Caco-2 (cell line): ENCODE results near the gene ALOX15B. TPM values are rescaled to one million over a fixed set of nuclear protein-coding genes. Genes with fewer than 3 reads are reported as not detected.

Source experiments
- BruUV-seq: library from RNA; stranded (reverse); fragments of 400-500 nt; replicated peaks from 2 replicates; lab custom pipeline; 2021; lab: Mats Ljungman, UMichigan
- CTCF ChIA-PET: fragments of 300-600 bp; sonication (Branson Sonifier 250); formaldehyde crosslinking; loops from one replicate; lab custom pipeline; 2022; ENCODE audit warnings: antibody characterized with exemption; lab: Charles Lee
- POLR2A ChIA-PET: fragments of 300-600 bp; sonication (Branson Sonifier 250); formaldehyde crosslinking; loops from one replicate; lab custom pipeline; 2022; ENCODE audit warnings: antibody characterized with exemption; lab: Charles Lee
- DNase-seq, 2 experiments: peaks; one replicate each; pipeline versions ENCODE4 v3.0.0 to v3.0.0-alpha.2; 2020 to 2022
- H3K27me3 ChIP-seq: replicated peaks from 2 replicates; pipeline ENCODE4 v1.6.0; 2011; ENCODE audit warnings: low read length; ENCODE audit not compliant: control insufficient read depth, insufficient read depth
- H3K36me3 ChIP-seq: 2 replicates; pipeline ENCODE4 v1.5.1; 2011; ENCODE audit warnings: low read length; ENCODE audit not compliant: control insufficient read depth, insufficient read depth
- H3K4me1 ChIP-seq: fragments of 250-450 bp; sonication (Bioruptor Pico); 2 replicates; pipeline ENCODE4 v1.5.1; 2020; ENCODE audit warnings: mild to moderate bottlenecking
- H3K4me3 ChIP-seq: 2 replicates; pipeline ENCODE4 v1.5.1; 2011; ENCODE audit warnings: low read depth, mild to moderate bottlenecking, control low read depth, low read length
- H3K9me3 ChIP-seq: fragments of 250-450 bp; sonication (Bioruptor Pico); 2 replicates; pipeline ENCODE4 v1.5.1; 2020; ENCODE audit warnings: mild to moderate bottlenecking, moderate library complexity
- H3K27ac Mint-ChIP-seq: one replicate; pipeline ENCODE4 v1.8.0; 2022; ENCODE audit warnings: mixed read lengths; ENCODE audit not compliant: unreplicated experiment
- H3K27me3 Mint-ChIP-seq: one replicate; pipeline ENCODE4 v1.8.0; 2022; ENCODE audit warnings: mixed read lengths; ENCODE audit not compliant: insufficient read depth, unreplicated experiment
- H3K36me3 Mint-ChIP-seq: one replicate; pipeline ENCODE4 v1.8.0; 2022; ENCODE audit warnings: mild to moderate bottlenecking, mixed read lengths; ENCODE audit not compliant: insufficient read depth, unreplicated experiment
- H3K4me1 Mint-ChIP-seq: one replicate; pipeline ENCODE4 v1.8.0; 2022; ENCODE audit warnings: low read depth, mixed read lengths; ENCODE audit not compliant: unreplicated experiment
- H3K4me3 Mint-ChIP-seq: one replicate; pipeline ENCODE4 v1.8.0; 2022; ENCODE audit warnings: mild to moderate bottlenecking, moderate library complexity, mixed read lengths; ENCODE audit not compliant: unreplicated experiment
- H3K9me3 Mint-ChIP-seq: one replicate; pipeline ENCODE4 v1.8.0; 2022; ENCODE audit warnings: mixed read lengths; ENCODE audit not compliant: unreplicated experiment
- CTCF ChIP-seq, 2 experiments: fragments of 200-600 bp in 1 of 2; IDR thresholded peaks; 1 replicate in 1 of 2; 2 replicates in 1 of 2; pipeline versions ENCODE4 v1.5.1 to v1.8.0; 2011 to 2022; ENCODE audit warnings: antibody characterized with exemption in 1 of 2, control low read depth in 1 of 2, inconsistent platforms in 1 of 2, low read depth in 1 of 2, low read length in 1 of 2, mild to moderate bottlenecking in 1 of 2, moderate library complexity in 1 of 2; ENCODE audit not compliant: insufficient read depth in 1 of 2, severe bottlenecking in 1 of 2, unreplicated experiment in 1 of 2
- intact Hi-C: fragments of 100-400 bp; cut with micrococcal nuclease; formaldehyde crosslinking; loops from one replicate; pipeline ENCODE4 v1.10.0; 2022; ENCODE audit not compliant: unreplicated experiment
- total RNA-seq: library from RNA; stranded (reverse); gene quantifications from 2 replicates; pipeline ENCODE4 v1.2.3, GENCODE V29; 2022

ALOX15B gene
- total RNA-seq, 1 experiment from 2014 or later: not detected

GRCh38 chr17:8052256-8053252 is 13.7 kb downstream of the ALOX15B start:
- BruUV-seq: no TSS peak
- Histone ChIP-seq H3K4me1 (peaks cover 14% of the 10 kb centered on the region), H3K9me3 (no peaks in the 10 kb centered on the region), H3K4me3 (no peak overlapping the region), H3K36me3 (no peaks in the 10 kb centered on the region), H3K27me3 (no peaks in the 10 kb centered on the region)
- no peak for TF ChIP-seq CTCF (IDR thresholded peaks at IDR 0.05; ENCODE audit: insufficient read depth in 1 of 2, low read depth in 1 of 2, low read length in 1 of 2, severe bottlenecking in 1 of 2, unreplicated experiment in 1 of 2)
- H3K27ac Mint-ChIP-seq: no peak overlapping the region
- no peaks in the 10 kb centered on the region for H3K27me3 Mint-ChIP-seq
- ChIA-PET POLR2A (no interaction called here), CTCF (no interaction called here)
- no peak for DNase-seq
- H3K4me1 Mint-ChIP-seq: peaks cover 13% of the 10 kb centered on the region
- H3K36me3 Mint-ChIP-seq: peaks cover 6% of the 10 kb centered on the region
- no peaks in the 10 kb centered on the region for H3K9me3 Mint-ChIP-seq
- intact Hi-C loops: no loop called here
- H3K4me3 Mint-ChIP-seq: no peak overlapping the region

- Histone ChIP-seq H3K36me3 (no peaks in the 10 kb centered on the region), H3K4me3 (no peak overlapping the region), H3K9me3 (no peaks in the 10 kb centered on the region), H3K4me1 (peaks cover 14% of the 10 kb centered on the region), H3K27me3 (no peaks in the 10 kb centered on the region)
- CTCF ChIA-PET: no interaction called here
- no peak for TF ChIP-seq CTCF (IDR thresholded peaks at IDR 0.05; ENCODE audit: insufficient read depth in 1 of 2, low read depth in 1 of 2, low read length in 1 of 2, severe bottlenecking in 1 of 2, unreplicated experiment in 1 of 2)
- H3K36me3 Mint-ChIP-seq: peaks cover 6% of the 10 kb centered on the region
- POLR2A ChIA-PET: no interaction called here
- no peaks in the 10 kb centered on the region for H3K27me3 Mint-ChIP-seq
- H3K4me3 Mint-ChIP-seq: no peak overlapping the region
- no peaks in the 10 kb centered on the region for H3K9me3 Mint-ChIP-seq
- DNase-seq: no peak
- H3K4me1 Mint-ChIP-seq: peaks cover 13% of the 10 kb centered on the region
- H3K27ac Mint-ChIP-seq: no peak overlapping the region
- no TSS peak for BruUV-seq
- intact Hi-C loops: no loop called here
Measured at GRCh38 chr17:8053600-8053999, 14.7 kb downstream of the ALOX15B start.

- Mint-ChIP-seq H3K4me3 (peak overlapping the region; percentile 83), H3K27me3 (no peaks in the 10 kb centered on the region), H3K4me1 (peaks cover 13% of the 10 kb centered on the region), H3K27ac (peak overlapping the region; percentile 90), H3K36me3 (peaks cover 6% of the 10 kb centered on the region), H3K9me3 (no peaks in the 10 kb centered on the region)
- Histone ChIP-seq H3K4me3 (no peak overlapping the region), H3K4me1 (peaks cover 14% of the 10 kb centered on the region), H3K9me3 (no peaks in the 10 kb centered on the region), H3K36me3 (no peaks in the 10 kb centered on the region), H3K27me3 (no peaks in the 10 kb centered on the region)
- POLR2A ChIA-PET: interaction anchor here (0.6 to 1.4 kb wide), 5 partner anchors 40 to 472 kb away, joined by 3 to 8 read pairs (median 3); partner anchors contain the start of gene TP53
- DNase-seq: no peak
- CTCF ChIA-PET: interaction anchor here (0.6 to 2.8 kb wide), 6 partner anchors 14 to 123 kb away, joined by 3 to 25 read pairs (median 5); no protein-coding TSS in a partner anchor
- intact Hi-C loops: loop anchor here (1.0 to 2.0 kb wide), 6 partner anchors 15 to 193 kb away; partner anchors contain the start of gene ALOXE3
- no peak for TF ChIP-seq CTCF (IDR thresholded peaks at IDR 0.05; ENCODE audit: insufficient read depth in 1 of 2, low read depth in 1 of 2, low read length in 1 of 2, severe bottlenecking in 1 of 2, unreplicated experiment in 1 of 2)
- no TSS peak for BruUV-seq
Measured at GRCh38 chr17:8055851-8056231, 17.0 kb downstream of the ALOX15B start.
